NCI-H128 (cell line): Measurements from ENCODE around the gene WIF1.

Experiments
- DNase-seq: peaks from one replicate; lab custom pipeline; 2025; ENCODE audit not compliant: unreplicated experiment; lab: John Stamatoyannopoulos, UW

WIF1 gene

DNA sequence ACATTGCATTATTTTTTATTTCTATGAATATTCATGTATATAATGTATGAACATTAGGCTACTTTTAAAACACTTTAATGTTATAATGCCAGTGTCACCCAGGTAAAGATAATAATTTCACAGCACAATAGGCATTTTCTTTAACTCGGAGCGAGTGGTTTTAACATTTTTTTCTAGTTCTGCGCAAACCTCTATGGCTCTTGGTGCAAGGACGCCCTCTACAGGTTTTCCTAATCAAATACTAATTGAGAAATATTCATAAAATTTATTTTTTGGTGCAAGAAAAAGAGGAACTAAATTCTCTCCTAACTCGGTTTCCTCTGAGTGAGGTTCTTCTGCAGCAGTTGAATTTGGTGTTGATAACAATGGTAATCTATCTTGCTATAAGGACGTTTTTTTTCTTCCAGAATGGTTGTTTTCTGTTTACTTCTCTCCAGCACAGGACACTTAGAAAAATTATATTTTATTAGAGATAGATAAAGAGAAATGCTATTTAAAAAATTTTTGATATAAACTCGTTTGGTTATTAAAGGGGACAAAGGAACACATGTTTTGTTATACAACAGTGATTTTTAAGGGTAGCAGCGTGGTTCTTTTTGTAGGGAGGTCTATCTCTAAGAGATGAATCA is 2.4 kb upstream of the WIF1 start:
- no peak for DNase-seq

- DNase-seq: no peak
These were observed 1.6 kb upstream of the WIF1 start for GRCh38 chr12:65122703-65123102.

GRCh38 chr12:65121956-65122469 is 908 bp upstream of the WIF1 start:
- no peak for DNase-seq

- no peak for DNase-seq
These were observed 2.0 kb downstream of the WIF1 start for GRCh38 chr12:65119063-65119462.

DNA sequence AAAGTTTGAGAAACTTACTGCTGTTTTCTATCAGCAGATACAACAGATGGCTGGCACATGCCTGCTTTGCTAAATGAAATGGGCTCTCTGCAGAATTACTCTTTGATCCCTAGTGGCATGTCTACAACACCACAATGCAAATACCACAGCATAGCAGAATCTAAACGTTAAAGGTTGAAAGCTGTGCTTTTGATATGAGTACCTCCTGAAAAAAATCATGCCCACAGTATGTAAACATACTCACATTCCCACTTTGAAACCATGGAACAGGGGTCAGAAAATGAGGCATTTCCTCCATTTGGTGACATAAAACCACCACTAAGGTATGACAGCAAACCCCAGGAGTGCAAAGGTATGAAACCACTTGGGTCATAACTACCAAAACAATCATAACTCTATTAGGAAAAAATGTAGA is 7.5 kb downstream of the WIF1 start:
- no peak for DNase-seq

- DNase-seq: no peak
These were observed 14.2 kb downstream of the WIF1 start for GRCh38 chr12:65106948-65107347.

DNA sequence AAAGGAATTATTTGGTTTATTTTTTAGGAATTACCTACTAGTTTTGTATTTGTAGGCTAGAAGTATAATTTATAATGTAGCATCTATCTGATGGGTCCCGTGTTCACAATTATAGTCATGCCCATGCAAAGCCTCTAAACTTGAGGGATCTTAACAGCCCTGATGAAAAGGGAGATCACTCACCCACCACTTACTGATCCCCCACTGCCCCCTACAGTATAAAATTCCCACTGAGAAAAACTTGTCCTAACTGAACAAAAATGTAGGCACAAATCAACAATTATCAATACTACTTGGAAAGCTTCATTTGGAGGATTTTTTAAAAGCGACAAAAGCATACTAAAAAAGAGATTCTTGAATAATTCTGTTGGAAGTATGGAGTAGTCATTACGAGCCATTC is 21.0 kb downstream of the WIF1 start:
- no peak for DNase-seq

GRCh38 chr12:65099182-65099581 is 21.9 kb downstream of the WIF1 start:
- no peak for DNase-seq

GRCh38 chr12:65098364-65098763 is 22.7 kb downstream of the WIF1 start:
- no peak for DNase-seq

DNA sequence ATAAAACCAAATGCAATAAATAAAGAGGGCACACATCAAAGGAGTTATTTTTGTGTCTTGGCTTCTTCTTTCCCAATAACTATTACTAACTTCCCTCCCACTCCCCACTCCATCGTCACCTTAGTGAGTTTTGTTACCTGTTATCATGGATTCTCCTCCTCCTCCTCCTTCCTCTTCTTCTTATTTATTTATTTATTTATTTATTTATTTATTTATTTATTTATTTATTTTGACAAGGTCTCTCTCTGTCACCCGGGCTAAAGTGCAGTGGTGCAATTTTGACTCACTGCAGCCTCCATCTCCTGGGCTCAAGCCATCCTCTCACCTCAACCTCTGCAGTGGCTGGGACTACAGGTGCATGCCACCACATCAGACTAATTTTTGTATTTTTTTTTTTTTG is 26.4 kb downstream of the WIF1 start:
- no peak for DNase-seq

DNA sequence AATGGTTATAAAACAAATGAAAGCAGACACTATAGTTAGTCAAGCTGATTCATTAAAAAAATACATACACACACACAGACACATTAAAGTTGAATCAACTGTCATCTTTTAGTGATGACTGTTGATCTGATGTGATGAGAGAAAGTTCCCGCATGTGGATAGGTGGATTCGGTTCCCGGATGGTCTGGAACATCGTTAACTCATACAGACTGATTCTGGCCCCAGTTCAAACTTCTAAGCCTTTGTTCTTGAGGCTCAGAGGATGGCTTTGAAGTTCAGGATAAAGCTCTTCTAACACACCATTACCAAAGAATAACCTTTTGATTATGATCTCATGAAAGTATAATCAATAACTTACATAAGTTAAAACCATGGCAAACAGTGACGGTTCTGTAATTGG is 27.5 kb downstream of the WIF1 start:
- DNase-seq: no peak

- DNase-seq: no peak
These were observed 30.6 kb downstream of the WIF1 start for GRCh38 chr12:65090461-65090860.

DNA sequence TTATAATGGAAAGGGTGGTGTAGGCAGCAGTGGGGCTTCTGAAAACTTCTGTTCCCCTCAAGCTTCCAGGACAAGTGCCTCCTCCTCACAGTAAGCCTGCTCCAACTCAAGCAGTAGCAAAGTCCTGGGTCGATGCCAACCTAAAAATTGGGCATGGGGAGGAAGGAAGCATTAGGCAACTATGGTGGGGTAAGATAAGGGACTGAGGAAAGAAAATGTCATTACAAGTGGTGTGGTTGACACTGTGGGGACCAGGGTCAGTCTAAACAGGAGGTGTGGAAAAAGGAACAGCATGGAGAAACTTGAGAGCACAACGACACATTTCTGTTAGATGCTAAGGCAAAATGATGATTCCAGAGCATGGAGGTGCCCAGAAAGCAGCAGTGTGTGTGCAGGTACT is 34.9 kb downstream of the WIF1 start:
- no peak for DNase-seq

DNA sequence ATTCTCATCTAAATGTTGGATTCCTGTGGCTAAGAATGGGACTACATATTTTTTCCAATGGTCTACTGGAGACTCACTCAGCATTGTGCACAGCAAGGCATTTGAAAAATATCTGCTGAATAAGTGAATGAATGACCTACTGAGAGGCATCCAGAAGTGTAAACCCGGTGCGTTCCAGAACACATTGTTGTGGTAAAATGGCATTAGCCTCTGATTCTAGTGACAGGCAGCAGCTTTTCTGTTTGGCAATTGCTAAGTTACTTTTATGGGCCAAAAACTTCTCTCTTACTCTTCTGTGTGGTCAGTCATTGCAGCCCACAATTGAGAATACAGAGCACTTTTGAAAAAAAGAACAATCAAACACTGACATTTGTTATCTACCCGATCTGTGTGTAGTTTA is 36.5 kb downstream of the WIF1 start:
- no peak for DNase-seq

DNA sequence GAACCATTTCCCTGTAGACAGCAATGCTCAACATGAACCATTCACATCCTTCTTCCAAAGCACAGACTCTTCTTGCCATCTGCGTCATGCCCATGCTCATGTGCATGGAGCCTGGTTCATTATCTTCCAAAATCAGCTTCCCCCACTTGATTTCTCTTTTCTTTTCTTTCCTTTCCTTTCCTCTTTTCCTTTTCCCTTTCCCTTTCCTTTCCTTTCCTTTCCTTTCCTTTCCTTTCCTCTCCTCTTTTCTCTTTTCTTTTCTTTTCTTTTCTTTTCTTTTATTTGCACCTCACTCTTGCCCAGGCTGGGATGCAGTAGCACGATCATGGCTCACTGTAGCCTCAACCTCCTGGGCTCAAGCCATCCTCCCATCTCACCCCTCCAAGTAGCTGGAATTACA is 37.5 kb downstream of the WIF1 start:
- DNase-seq: no peak

- no peak for DNase-seq
These were observed 38.7 kb downstream of the WIF1 start for GRCh38 chr12:65082406-65082805.

DNA sequence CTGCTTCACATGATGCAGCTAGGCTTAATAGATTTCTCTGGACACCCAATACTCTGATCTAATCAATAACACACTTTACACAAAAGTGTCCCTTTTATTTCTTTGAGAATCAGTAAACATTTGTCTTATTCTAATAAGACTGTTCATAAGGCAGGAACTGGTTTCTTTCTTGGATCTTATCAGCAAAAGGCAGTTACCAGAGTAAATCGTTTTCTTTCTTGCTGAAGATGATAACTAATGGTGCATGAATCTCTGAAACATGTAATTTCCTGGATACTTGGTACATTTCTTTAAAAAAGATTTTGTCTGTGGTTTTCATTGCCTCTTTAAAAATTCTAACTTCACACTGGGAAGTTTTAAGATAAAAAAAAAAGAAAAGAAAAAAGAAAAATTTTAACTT is 39.6 kb downstream of the WIF1 start:
- DNase-seq: no peak

DNA sequence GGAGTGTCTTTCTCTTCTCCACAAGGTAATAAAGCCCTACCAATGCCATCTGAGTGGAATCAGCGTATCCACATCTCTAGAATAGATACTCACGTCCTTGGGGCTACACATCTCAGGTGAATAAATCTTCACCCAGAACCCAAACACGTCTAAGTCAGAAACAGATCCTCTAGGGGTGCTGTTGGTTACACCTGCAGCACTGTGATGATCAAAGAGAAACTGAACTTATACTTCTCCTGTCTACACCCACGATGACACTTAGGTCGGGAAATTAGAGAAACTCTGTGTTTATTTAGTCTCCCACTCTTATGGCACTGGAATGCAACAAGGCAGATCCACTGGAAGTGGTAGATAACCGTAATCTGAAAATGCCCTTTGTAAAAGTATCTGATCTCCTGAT is 46.2 kb downstream of the WIF1 start:
- no peak for DNase-seq

DNA sequence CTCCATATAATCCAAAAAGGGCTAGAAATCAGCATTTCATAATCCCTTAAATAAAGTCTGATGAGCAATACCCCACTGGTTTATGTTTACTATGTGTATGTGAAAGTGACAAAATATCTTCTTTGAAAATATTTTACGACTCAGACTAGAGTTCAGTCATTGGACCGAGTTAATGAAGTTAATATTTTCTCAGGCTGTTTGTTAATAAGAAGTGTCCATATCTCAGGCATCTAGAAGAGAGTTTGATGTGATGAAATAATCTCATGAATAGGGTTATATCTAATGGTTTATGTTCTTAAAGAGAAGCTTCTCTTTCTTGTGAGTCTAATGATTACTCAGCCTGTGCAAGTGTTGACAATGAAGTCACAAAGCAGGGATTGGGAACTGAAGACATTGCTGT is 51.8 kb downstream of the WIF1 start:
- DNase-seq: no peak

DNA sequence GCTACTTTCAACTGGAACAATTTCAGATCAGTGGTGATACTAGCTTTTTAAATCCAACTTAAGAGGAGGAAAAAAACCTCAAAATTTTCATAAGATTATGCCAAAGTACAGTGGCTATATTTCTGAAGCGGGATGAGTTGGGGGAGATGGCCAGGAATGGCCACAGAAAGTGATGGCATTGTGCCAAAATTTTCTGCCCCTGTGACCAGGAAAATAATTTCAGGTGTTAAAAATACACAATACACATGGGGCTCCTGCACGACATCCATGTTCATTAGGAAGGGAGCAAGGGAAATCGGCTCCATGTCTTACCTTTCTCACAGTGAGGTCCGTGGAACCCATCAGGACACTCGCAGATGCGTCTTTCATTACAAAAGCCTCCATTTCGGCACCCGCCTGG is 53.7 kb downstream of the WIF1 start:
- DNase-seq: no peak

DNA sequence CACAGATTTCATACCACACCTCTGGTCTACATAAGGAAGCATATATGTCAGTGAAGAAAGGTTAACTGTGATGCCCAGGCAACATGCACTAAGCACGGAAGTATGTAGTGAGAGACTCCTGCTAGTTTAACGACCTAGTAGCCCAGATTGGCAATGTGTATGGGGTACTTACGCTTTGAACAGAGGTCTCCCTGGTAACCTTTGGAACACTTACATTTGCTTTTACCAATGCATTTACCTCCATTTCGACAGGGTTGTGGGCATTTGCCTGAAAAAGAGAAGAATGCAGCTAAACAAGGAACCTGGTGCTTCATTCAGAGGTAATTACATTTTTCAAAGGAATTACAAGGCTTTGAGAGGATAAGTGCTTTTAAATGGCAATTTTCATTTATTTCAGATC is 65.2 kb downstream of the WIF1 start:
- DNase-seq: no peak

DNA sequence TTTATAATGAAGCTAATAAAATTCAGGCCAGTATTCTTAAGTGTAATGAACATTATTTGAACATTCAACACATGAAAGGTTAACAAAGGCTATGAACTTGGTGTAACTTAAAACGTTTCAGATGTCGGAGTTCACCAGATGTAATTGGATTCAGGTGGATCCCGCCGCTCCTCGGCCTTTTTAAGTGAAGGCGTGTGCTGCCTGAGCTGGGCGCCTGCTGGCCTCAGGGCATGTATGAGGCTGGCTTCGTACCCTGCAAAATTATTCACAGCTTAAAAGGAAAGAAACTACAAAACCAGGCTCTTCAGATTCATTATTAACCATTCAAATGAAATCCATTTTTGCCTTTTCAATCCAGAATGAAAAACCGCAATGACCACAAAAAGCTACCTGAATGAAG is 69.9 kb downstream of the WIF1 start:
- no peak for DNase-seq

- no peak for DNase-seq
These were observed 75.8 kb downstream of the WIF1 start for GRCh38 chr12:65045269-65045668.
